Measurements from ENCODE around the gene ATXN7L1. TPM values are rescaled to one million over a fixed set of nuclear protein-coding genes. Genes with fewer than 3 reads are reported as not detected.

The ATXN7L1 gene
- polyA plus RNA-seq, 1 of the 3 experiments (the other 2 are of a cell fraction) = 6.0 TPM

GRCh38 chr7:105622106-105622731 lies 254.2 kb downstream of the ATXN7L1 start:
- POLR2A ChIA-PET = no interaction called here
- H3K4me2 ChIP-seq = no peak overlapping the region
- H3K9me2 ChIP-seq = no peaks in the 10 kb centered on the region
- H4K20me1 ChIP-seq (ENCODE audit: insufficient read depth) = no peaks in the 10 kb centered on the region
- H3K27ac ChIP-seq (ENCODE audit: low read depth in 2 of 2, low read length in 1 of 2) = no peak overlapping the region; a peak in 1 of 4 replicates
- no peak for DNase-seq
- no peaks in the 10 kb centered on the region for H3F3A ChIP-seq (replicated peaks; ENCODE audit: insufficient read depth)
- H3K4me3 ChIP-seq (ENCODE audit: low read depth in 2 of 2, low read length in 1 of 2) = no peak overlapping the region
- no peaks in the 10 kb centered on the region for H3K9me3 ChIP-seq
- H3K27me3 ChIP-seq (ENCODE audit: insufficient read depth) = no peaks in the 10 kb centered on the region
- H2AFZ ChIP-seq (ENCODE audit: low read depth) = no peak overlapping the region
- no peaks in the 10 kb centered on the region for H3K79me2 ChIP-seq (ENCODE audit: insufficient read depth)
- 90% methylated on average over 15 of the region's 15 CpGs for WGBS (ENCODE audit: low lambda C conversion rate)
- peaks cover 14 to 16% of the 10 kb centered on the region in 2 experiments for H3K36me3 ChIP-seq (replicated peaks in 1 of 2; ENCODE audit: control insufficient read depth in 1 of 2, insufficient read depth in 2 of 2, low read length in 1 of 2)
- CTCF ChIA-PET = interaction anchor here (0.7 to 2.0 kb wide), 3 partner anchors 30 to 545 kb away, joined by 3 to 7 read pairs (median 3); no protein-coding TSS in a partner anchor
- no peak for TF ChIP-seq CHD2 (IDR thresholded peaks at IDR 0.05; ENCODE audit: low read length, partially characterized antibody)
- TF ChIP-seq FOXJ3 (CRISPR knock-in tag; IDR thresholded peaks at IDR 0.05) = no peak
- TF ChIP-seq REST (IDR thresholded peaks at IDR 0.05; ENCODE audit: low read depth, low read length) = no peak
- no peak for TF ChIP-seq RAD21 (IDR thresholded peaks at IDR 0.05; ENCODE audit: low read length)
- no peak for TF ChIP-seq TCF12 (IDR thresholded peaks at IDR 0.05)
- TF ChIP-seq SMC3 (IDR thresholded peaks at IDR 0.05; ENCODE audit: low read depth, low read length) = no peak
- no peak for TF ChIP-seq NFIC (IDR thresholded peaks at IDR 0.05; ENCODE audit: borderline replicate concordance)
- TF ChIP-seq MAX (IDR thresholded peaks at IDR 0.05; ENCODE audit: low read depth) = no peak
- TF ChIP-seq CTCF (IDR thresholded peaks at IDR 0.05) = no peak
- no peak for TF ChIP-seq USF1 (IDR thresholded peaks at IDR 0.05; ENCODE audit: borderline replicate concordance, low read depth)
- TF ChIP-seq RFX5 (IDR thresholded peaks at IDR 0.05; ENCODE audit: low read length) = no peak
- TF ChIP-seq JUND (IDR thresholded peaks at IDR 0.05) = no peak
- no peak for TF ChIP-seq YY1 (IDR thresholded peaks at IDR 0.05; ENCODE audit: low read depth)
- TF ChIP-seq MXI1 (IDR thresholded peaks at IDR 0.05; ENCODE audit: low read depth, low read length) = no peak
- no peak for TF ChIP-seq FOXM1 (IDR thresholded peaks at IDR 0.05; ENCODE audit: low read depth)
- no peak for TF ChIP-seq SIN3A (IDR thresholded peaks at IDR 0.05; ENCODE audit: borderline replicate concordance, low read depth, low read length)
- TF ChIP-seq, protein P1, sequence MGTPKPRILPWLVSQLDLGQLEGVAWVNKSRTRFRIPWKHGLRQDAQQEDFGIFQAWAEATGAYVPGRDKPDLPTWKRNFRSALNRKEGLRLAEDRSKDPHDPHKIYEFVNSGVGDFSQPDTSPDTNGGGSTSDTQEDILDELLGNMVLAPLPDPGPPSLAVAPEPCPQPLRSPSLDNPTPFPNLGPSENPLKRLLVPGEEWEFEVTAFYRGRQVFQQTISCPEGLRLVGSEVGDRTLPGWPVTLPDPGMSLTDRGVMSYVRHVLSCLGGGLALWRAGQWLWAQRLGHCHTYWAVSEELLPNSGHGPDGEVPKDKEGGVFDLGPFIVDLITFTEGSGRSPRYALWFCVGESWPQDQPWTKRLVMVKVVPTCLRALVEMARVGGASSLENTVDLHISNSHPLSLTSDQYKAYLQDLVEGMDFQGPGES (IDR thresholded peaks at IDR 0.05; ENCODE audit: low read depth, low read length) = no peak
- no peak for TF ChIP-seq NRF1 (IDR thresholded peaks at IDR 0.05; ENCODE audit: low read depth, low read length)
- TF ChIP-seq GATA2 (CRISPR knock-in tag; IDR thresholded peaks at IDR 0.05) = no peak
- TF ChIP-seq, protein P2, sequence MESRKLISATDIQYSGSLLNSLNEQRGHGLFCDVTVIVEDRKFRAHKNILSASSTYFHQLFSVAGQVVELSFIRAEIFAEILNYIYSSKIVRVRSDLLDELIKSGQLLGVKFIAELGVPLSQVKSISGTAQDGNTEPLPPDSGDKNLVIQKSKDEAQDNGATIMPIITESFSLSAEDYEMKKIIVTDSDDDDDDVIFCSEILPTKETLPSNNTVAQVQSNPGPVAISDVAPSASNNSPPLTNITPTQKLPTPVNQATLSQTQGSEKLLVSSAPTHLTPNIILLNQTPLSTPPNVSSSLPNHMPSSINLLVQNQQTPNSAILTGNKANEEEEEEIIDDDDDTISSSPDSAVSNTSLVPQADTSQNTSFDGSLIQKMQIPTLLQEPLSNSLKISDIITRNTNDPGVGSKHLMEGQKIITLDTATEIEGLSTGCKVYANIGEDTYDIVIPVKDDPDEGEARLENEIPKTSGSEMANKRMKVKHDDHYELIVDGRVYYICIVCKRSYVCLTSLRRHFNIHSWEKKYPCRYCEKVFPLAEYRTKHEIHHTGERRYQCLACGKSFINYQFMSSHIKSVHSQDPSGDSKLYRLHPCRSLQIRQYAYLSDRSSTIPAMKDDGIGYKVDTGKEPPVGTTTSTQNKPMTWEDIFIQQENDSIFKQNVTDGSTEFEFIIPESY (IDR thresholded peaks at IDR 0.05; ENCODE audit: borderline replicate concordance, low read depth) = no peak
- H3K4me1 ChIP-seq (ENCODE audit: control insufficient read depth in 1 of 2, insufficient read depth in 2 of 2, low read depth in 1 of 2, low read length in 1 of 2) = peaks cover 0 to 18% of the 10 kb centered on the region in 2 experiments; a peak in 1 of 4 replicates
- H3K9ac ChIP-seq = no peak overlapping the region

Measured in SK-N-SH (cell line).